LNCAP (cell line): ENCODE results near the gene DENND4A.

ENCODE experiments used
- TF ChIP-seq, protein P1 (sequence below): fragments of 450-650 bp; IDR thresholded peaks from 2 replicates; pipeline ENCODE4 v1.5.1; 2017; ENCODE audit warnings: mild to moderate bottlenecking

The DENND4A gene

DNA sequence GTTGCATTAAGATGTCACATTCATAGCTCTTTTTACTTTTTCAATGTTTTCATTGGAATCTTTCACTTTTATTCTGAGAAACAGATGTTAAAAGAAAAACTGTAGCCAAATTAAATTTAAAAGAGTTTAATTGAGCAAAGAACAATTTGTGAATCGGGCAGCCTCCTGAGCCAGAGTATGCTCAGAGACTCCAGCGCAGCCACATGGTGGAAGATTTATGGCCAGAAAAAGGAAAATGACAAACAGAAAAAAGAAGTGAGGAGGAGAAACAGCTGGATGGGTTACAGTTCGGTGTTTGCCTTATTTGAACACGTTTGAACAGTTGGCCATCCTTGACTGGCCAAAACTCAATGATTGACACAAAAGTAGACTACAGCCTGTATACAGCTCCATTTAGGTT is 43.4 kb upstream of the DENND4A start:
- TF ChIP-seq, protein P1, sequence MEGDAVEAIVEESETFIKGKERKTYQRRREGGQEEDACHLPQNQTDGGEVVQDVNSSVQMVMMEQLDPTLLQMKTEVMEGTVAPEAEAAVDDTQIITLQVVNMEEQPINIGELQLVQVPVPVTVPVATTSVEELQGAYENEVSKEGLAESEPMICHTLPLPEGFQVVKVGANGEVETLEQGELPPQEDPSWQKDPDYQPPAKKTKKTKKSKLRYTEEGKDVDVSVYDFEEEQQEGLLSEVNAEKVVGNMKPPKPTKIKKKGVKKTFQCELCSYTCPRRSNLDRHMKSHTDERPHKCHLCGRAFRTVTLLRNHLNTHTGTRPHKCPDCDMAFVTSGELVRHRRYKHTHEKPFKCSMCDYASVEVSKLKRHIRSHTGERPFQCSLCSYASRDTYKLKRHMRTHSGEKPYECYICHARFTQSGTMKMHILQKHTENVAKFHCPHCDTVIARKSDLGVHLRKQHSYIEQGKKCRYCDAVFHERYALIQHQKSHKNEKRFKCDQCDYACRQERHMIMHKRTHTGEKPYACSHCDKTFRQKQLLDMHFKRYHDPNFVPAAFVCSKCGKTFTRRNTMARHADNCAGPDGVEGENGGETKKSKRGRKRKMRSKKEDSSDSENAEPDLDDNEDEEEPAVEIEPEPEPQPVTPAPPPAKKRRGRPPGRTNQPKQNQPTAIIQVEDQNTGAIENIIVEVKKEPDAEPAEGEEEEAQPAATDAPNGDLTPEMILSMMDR: no peak

DNA sequence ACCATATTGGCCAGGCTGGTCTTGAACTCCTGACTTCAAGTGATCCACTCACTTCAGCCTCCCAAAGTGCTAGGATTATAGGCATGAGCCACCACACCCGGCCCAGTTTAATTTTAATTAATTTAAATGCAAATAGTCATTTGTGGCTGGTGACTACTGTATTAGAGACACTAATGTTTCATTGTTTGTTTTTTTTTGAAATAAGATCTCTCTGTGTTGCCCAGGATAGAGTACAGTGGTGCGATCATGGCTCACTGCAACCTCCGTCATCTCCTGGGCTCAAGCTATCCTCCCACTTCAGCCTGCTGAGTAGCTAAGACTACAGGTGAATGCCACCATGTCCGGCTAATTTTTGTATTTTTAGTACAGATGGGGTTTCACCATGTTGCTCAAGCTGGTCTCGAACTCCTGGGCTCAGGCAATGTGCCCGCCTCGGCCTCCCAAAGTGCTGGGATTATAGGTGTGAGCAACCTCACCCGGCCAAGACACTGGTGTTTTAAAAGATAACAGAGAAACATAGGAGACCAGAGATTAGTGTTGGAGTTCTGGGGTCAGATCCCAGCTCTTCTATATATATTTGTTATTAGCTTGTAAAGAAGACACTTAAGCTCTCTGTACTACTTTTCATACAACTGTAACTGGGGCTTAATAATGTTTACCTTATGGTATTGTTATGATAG is 42.6 kb upstream of the DENND4A start:
- TF ChIP-seq, protein P1: no peak

DNA sequence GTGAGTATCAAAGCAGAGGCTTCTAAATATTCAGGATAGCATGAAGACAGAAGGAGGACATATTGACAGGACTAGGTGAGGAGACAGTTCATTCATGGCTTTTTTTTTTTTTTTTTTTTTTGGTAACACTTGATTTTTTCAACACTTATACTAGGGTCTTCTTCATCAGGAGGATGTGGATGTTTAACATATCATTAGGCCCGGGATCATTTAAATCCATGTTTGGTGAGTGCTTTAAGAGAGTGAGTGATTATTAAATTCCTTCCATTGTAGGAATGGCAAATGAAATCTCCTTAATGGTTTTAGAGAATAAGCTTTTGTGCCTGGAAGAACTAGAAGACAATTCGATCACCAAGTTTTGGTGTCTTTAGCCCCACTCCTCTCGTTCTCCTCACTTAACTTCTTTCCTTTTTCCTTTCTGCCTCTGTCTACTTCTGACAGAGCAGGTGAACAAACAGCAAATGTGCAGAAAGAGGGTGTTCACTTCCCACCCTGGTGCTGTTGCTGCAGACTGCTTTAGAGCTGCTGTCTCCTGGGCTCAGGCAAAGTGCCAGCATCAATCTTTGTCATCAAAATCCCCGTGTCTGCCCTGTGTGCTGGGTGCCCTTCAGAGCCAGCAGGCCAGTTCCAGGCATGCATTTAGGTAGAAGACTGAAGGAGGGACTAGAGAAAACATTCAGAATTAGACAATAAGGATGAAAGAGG is 41.6 kb upstream of the DENND4A start:
- TF ChIP-seq, protein P1: no peak

DNA sequence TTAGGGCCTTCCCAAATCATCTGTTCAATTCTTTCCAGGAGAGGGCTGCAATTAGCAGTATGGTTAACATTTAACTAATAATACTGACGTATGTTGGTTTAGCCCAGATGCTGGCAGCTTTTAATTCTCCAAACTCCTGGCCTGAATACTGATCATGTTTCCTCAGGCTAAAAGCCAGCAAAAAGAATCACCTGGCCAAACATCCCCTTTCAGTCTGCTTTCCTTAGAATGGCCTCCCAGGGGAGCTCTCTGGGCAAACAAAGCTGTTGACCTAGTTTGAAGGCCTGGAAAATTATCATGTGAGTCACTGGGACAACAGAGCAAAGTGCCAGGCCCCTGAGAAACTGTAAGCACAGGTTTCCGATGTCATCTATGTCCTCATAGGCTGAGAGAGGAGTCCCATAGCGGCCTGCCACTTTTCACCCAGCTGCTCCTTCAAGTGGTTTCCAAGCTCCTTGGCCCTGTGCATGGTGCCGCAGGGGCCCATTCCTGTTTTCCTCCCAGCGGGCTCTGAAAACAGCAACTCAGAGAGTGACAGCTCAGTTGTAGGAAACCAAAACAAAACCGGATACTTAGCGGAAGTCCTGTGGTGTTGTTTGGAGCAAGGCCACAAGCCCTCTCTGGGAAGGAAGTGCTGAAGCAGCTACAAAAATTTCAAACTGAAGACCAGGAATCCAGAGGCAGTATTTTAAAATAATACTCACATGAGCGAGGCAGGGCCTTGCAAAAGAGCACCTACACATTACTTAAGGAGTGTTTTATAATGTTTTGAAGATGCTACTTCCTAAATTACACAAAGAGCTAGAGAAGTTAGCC is 40.7 kb upstream of the DENND4A start:
- TF ChIP-seq, protein P1: no peak; the same call in 1 of the 2 replicates

DNA sequence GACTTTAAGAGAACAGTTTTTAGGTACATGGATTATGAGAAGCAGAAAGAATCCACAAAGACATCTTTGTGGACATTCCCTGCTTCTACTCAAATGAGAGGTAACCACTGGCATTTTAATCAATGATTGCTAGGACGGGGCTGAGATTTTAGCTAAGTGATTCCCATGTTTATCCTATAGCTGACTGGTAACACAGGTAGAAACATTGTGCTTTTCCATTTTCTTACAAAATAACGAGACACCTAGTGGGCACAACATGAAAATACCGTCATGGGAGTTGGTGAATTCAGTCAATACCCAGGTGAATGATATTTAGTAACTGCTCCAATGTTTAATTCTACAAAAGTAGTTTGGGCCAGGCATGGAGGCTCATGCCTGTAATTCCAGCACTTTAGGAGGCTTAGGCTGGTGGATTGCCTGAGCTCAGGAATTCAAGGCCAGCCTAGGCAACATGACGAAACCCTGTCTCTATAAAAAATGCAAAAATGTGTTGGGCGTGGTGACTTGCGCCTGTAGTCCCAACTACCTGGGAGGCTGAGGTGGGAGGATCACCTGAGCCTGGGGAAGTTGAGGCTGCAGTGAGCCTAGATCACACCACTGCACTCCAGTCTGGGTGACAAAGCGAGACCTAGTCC is 37.2 kb upstream of the DENND4A start:
- TF ChIP-seq, protein P1: peak; percentile 65

DNA sequence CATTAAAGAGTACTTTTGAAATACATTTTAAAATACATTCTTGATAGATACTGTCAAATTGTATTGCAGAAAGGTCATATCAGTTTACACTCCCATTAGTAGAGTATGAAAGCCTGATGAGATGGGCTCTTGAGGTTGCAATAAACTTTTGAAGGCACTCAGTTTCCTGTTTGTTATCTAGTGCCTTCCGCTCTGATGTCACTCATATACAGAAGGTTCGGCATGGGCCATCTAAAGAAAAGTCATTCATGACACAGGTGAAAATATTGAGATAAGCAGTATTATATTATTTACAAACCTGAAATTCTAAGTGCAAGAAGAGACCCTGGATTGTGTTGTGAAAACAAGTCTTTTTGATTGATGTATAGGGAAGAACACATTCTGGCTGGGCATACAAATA is 36.5 kb upstream of the DENND4A start:
- TF ChIP-seq, protein P1: no peak

DNA sequence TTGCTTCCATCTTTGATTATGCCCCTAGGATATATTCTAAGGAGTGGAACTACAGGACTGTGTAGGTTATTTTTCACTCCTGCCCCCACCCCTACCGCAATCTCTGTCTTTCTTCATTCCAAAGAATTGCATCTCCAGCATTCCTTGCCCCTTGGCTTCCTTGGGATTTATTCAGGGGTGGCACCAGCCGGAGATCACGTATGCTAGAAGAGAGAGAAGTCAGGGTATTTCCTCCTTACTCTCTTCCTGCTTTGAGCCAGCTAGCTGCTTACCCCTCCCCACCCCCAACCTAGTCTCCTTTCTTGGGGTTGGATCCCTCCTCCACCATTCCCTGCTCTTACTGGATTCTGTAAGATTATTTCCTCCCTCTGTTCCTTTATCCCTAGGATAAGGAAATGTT is 35.0 kb upstream of the DENND4A start:
- TF ChIP-seq, protein P1: no peak
